H1 (cell line): ENCODE results near the gene PLCL1. TPM values are rescaled to one million over a fixed set of nuclear protein-coding genes. Genes with fewer than 3 reads are reported as not detected.

Source experiments
- CTCF ChIA-PET: fragments of 300-600 bp; sonication (Branson Sonifier 250); formaldehyde crosslinking; loops from one replicate; lab custom pipeline; 2021; ENCODE audit not compliant: partially characterized antibody; lab: Charles Lee
- POLR2A ChIA-PET: fragments of 300-600 bp; sonication (Branson Sonifier 250); formaldehyde crosslinking; loops from one replicate; lab custom pipeline; 2021; ENCODE audit warnings: inconsistent platforms; ENCODE audit not compliant: partially characterized antibody; lab: Charles Lee
- DNase-seq, 2 experiments: peaks; one replicate each; pipeline versions ENCODE4 v3.0.0 to v3.0.0-alpha.2; 2010 to 2022; ENCODE audit warnings: low spot score in 2 of 2, low read depth in 1 of 2, mixed read lengths in 1 of 2
- FAIRE-seq: peaks from 2 replicates; lab custom pipeline; 2011; peaks lifted over from hg19 to GRCh38; lab: Jason Lieb, UNC
- H2AFZ ChIP-seq: 2 replicates; pipeline ENCODE4 v1.8.1; 2012; ENCODE audit warnings: low read length, inconsistent platforms
- H2AK5ac ChIP-seq: 2 replicates; pipeline ENCODE4 v1.6.1; 2013; ENCODE audit warnings: low read depth, low read length
- H2BK120ac ChIP-seq: replicated peaks from 2 replicates; pipeline ENCODE3; 2013; ENCODE audit warnings: low read depth, low read length, inconsistent platforms
- H2BK12ac ChIP-seq: 2 replicates; pipeline ENCODE4 v1.6.1; 2013; ENCODE audit warnings: low read depth, low read length
- H2BK15ac ChIP-seq: 2 replicates; pipeline ENCODE4 v1.6.1; 2013; ENCODE audit warnings: low read length
- H2BK20ac ChIP-seq: 2 replicates; pipeline ENCODE4 v1.6.1; 2013; ENCODE audit warnings: low read length
- H2BK5ac ChIP-seq: 2 replicates; pipeline ENCODE4 v1.6.1; 2013; ENCODE audit warnings: low read depth, low read length
- H3K14ac ChIP-seq: 2 replicates; pipeline ENCODE4 v1.6.1; 2013; ENCODE audit warnings: inconsistent platforms; ENCODE audit not compliant: insufficient read length
- H3K18ac ChIP-seq: 2 replicates; pipeline ENCODE4 v1.6.1; 2013; ENCODE audit warnings: low read length; ENCODE audit errors: extremely low read depth
- H3K23ac ChIP-seq: 2 replicates; pipeline ENCODE4 v1.6.1; 2013; ENCODE audit warnings: inconsistent platforms; ENCODE audit not compliant: insufficient read length
- H3K23me2 ChIP-seq: 2 replicates; pipeline ENCODE4 v1.6.1; 2013; ENCODE audit warnings: low read depth, low read length
- H3K27ac ChIP-seq: 2 replicates; pipeline ENCODE4 v1.6.1; 2011; ENCODE audit warnings: low read depth, low read length, inconsistent platforms
- H3K27me3 ChIP-seq, 4 experiments: replicated peaks in 1 of 4; 1 replicate in 1 of 4; 2 replicates in 3 of 4; pipeline versions ENCODE4 v1.6.1 to v1.8.1; 2011 to 2013; ENCODE audit warnings: low read length in 3 of 4, mild to moderate bottlenecking in 3 of 4, inconsistent platforms in 2 of 4, mixed read lengths in 2 of 4, moderate library complexity in 1 of 4; ENCODE audit not compliant: control insufficient read depth in 3 of 4, insufficient read depth in 3 of 4; ENCODE audit errors: extremely low read depth in 1 of 4
- H3K36me3 ChIP-seq, 4 experiments: 2 replicates each; pipeline versions ENCODE4 v1.6.1 to v1.8.1; 2011 to 2013; ENCODE audit warnings: mild to moderate bottlenecking in 4 of 4, low read length in 3 of 4, moderate library complexity in 2 of 4, control low read depth in 1 of 4, inconsistent platforms in 1 of 4; ENCODE audit not compliant: insufficient read depth in 4 of 4, control insufficient read depth in 2 of 4
- H3K4ac ChIP-seq: replicated peaks from 2 replicates; pipeline ENCODE3; 2013; ENCODE audit warnings: low read length, low read depth, mixed read lengths, inconsistent platforms; ENCODE audit not compliant: insufficient read length
- H3K4me1 ChIP-seq, 4 experiments: replicated peaks in 1 of 4; 1 replicate in 1 of 4; 2 replicates in 3 of 4; pipeline versions ENCODE4 v1.6.1 to v1.8.1; 2011 to 2013; ENCODE audit warnings: low read length in 3 of 4, inconsistent platforms in 2 of 4, mixed read lengths in 1 of 4; ENCODE audit not compliant: insufficient read depth in 4 of 4, control insufficient read depth in 3 of 4
- H3K4me2 ChIP-seq, 2 experiments: 2 replicates each; pipeline versions ENCODE4 v1.6.1 to v1.8.1; 2011 to 2013; ENCODE audit warnings: low read depth in 2 of 2, low read length in 2 of 2, control low read depth in 1 of 2, inconsistent platforms in 1 of 2, mild to moderate bottlenecking in 1 of 2; ENCODE audit not compliant: insufficient read depth in 1 of 2
- H3K4me3 ChIP-seq, 4 experiments: fragments of 200-600, 300-600 bp in 1 of 4; sonication (generic), shearing (Covaris generic), sonication (Bioruptor Twin) in 1 of 4; 2 replicates each; pipeline versions ENCODE4 v1.5.1 to v1.8.1; 2011 to 2016; ENCODE audit warnings: low read length in 4 of 4, low read depth in 3 of 4, control low read depth in 2 of 4, inconsistent platforms in 2 of 4, mild to moderate bottlenecking in 2 of 4, mixed read lengths in 1 of 4, moderate library complexity in 1 of 4; ENCODE audit not compliant: insufficient read depth in 2 of 4; ENCODE audit errors: extremely low read depth in 1 of 4
- H3K56ac ChIP-seq: replicated peaks from 2 replicates; pipeline ENCODE3; 2013; ENCODE audit warnings: low read depth, mild to moderate bottlenecking, mixed read lengths, low read length, inconsistent platforms; ENCODE audit not compliant: insufficient read length
- H3K79me1 ChIP-seq: 2 replicates; pipeline ENCODE4 v1.6.1; 2013; ENCODE audit warnings: low read depth, low read length, control low read depth
- H3K79me2 ChIP-seq, 2 experiments: 2 replicates each; pipeline versions ENCODE4 v1.6.1 to v1.8.1; 2012 to 2013; ENCODE audit warnings: low read length in 2 of 2, mild to moderate bottlenecking in 2 of 2, inconsistent platforms in 1 of 2; ENCODE audit not compliant: insufficient read depth in 2 of 2, control insufficient read depth in 1 of 2
- H3K9ac ChIP-seq, 4 experiments: replicated peaks in 1 of 4; 1 replicate in 1 of 4; 2 replicates in 3 of 4; pipeline versions ENCODE4 v1.6.1 to v1.8.1; 2011 to 2013; ENCODE audit warnings: low read depth in 3 of 4, low read length in 3 of 4, control low read depth in 2 of 4, mild to moderate bottlenecking in 2 of 4, moderate library complexity in 2 of 4, inconsistent platforms in 1 of 4; ENCODE audit errors: extremely low read depth in 1 of 4
- H3K9me3 ChIP-seq, 2 experiments: 2 replicates each; pipeline versions ENCODE4 v1.6.1 to v1.8.1; 2012 to 2013; ENCODE audit warnings: mild to moderate bottlenecking in 2 of 2, moderate library complexity in 2 of 2, control low read depth in 1 of 2, inconsistent platforms in 1 of 2, low read depth in 1 of 2, low read length in 1 of 2, mixed read lengths in 1 of 2; ENCODE audit not compliant: insufficient read depth in 2 of 2
- H4K20me1 ChIP-seq, 2 experiments: replicated peaks in 1 of 2; 2 replicates each; pipeline versions ENCODE3 to v1.8.1; 2011 to 2013; ENCODE audit warnings: inconsistent platforms in 2 of 2, low read length in 2 of 2, mild to moderate bottlenecking in 1 of 2; ENCODE audit not compliant: insufficient read depth in 2 of 2, control insufficient read depth in 1 of 2
- H4K5ac ChIP-seq: 2 replicates; pipeline ENCODE4 v1.6.1; 2013; ENCODE audit warnings: low read length, low read depth, mixed read lengths, inconsistent platforms; ENCODE audit not compliant: insufficient read length
- H4K8ac ChIP-seq: 2 replicates; pipeline ENCODE4 v1.8.0; 2013; ENCODE audit warnings: mild to moderate bottlenecking, moderate library complexity, low read length, inconsistent platforms; ENCODE audit not compliant: insufficient read depth; ENCODE audit errors: extremely low read depth
- H4K91ac ChIP-seq: replicated peaks from 2 replicates; pipeline ENCODE3; 2013; ENCODE audit warnings: low read length, mixed read lengths, inconsistent platforms; ENCODE audit not compliant: insufficient read length
- FOSL1 ChIP-seq: IDR thresholded peaks from 2 replicates; pipeline ENCODE4 v1.6.1; 2011; ENCODE audit warnings: mild to moderate bottlenecking, low read depth, low read length, moderate library complexity; ENCODE audit not compliant: insufficient read depth
- TAF1 ChIP-seq: IDR thresholded peaks from 2 replicates; pipeline ENCODE4 v1.6.1; 2011; ENCODE audit warnings: mild to moderate bottlenecking, low read depth, low read length
- polyA plus RNA-seq, 7 experiments: library from polyadenylated mRNA; depleted of rRNA in 3 of 7; stranded (reverse) in 5 of 7; unstranded in 2 of 7; fragments of >200 nt in 5 of 7; fragments of 200-250 nt in 2 of 7; gene quantifications; 1 replicate in 5 of 7; 2 replicates in 1 of 7; 4 replicates in 1 of 7; pipeline versions ENCODE4 v1.2.1 to v1.2.3, GENCODE V29; 2011 to 2013; ENCODE audit warnings: missing spikeins in 2 of 7, mixed read lengths in 2 of 7
- total RNA-seq: library from RNA; stranded (reverse); fragmentation: NEBNext Ultra II Directional; extraction: Animal tissue kit (Norgen Biotek cat#: 25700); gene quantifications from 2 replicates; pipeline ENCODE4 v1.2.1, GENCODE V29; 2021
- TF ChIP-seq, protein P1 (sequence below): IDR thresholded peaks from 2 replicates; pipeline ENCODE4 v1.6.1; 2012; ENCODE audit warnings: low read length, inconsistent platforms

The PLCL1 gene
- total and polyA plus RNA-seq, 2 of the 8 experiments (the other 6 are each of a cell fraction or from before 2014, with no cell fraction given): not detected

DNA sequence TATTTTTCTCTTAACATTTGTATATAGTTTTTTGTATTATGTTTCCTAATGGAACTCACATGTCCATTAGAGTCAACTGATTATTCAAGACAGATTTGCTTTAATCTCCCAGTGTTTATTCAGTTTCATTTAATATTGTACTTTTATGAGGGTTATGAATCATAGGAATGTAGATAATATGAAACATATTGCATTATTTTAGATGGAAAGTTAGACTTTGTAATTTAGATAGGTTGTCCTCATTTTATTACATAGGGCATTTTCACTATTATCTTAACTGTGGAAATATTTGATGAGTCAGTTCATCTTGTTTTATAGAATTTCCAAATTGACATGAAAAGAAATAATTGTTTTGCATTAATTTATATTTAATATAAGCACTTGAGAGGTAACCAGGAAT is 240.8 kb downstream of the PLCL1 start:
- Histone ChIP-seq H3K27me3 (no peaks in the 10 kb centered on the region), H3K4ac (no peak overlapping the region), H4K20me1 (no peaks in the 10 kb centered on the region), H3K27ac (no peak overlapping the region), H4K5ac (no peak overlapping the region), H2AFZ (no peak overlapping the region), H3K4me2 (no peak overlapping the region), H3K14ac (no peak overlapping the region), H3K56ac (no peak overlapping the region), H2BK15ac (no peak overlapping the region), H2BK12ac (no peak overlapping the region), H3K4me3 (no peak overlapping the region), H4K91ac (no peak overlapping the region), H3K23me2 (no peaks in the 10 kb centered on the region), H3K23ac (no peak overlapping the region), H4K8ac (no peak overlapping the region), H2BK5ac (no peak overlapping the region), H3K4me1 (no peaks in the 10 kb centered on the region; a peak in 1 of 7 replicates), H3K79me1 (no peaks in the 10 kb centered on the region), H3K9me3 (no peaks in the 10 kb centered on the region)
- FAIRE-seq: no peak
- POLR2A ChIA-PET: no interaction called here
- TF ChIP-seq, protein P1, sequence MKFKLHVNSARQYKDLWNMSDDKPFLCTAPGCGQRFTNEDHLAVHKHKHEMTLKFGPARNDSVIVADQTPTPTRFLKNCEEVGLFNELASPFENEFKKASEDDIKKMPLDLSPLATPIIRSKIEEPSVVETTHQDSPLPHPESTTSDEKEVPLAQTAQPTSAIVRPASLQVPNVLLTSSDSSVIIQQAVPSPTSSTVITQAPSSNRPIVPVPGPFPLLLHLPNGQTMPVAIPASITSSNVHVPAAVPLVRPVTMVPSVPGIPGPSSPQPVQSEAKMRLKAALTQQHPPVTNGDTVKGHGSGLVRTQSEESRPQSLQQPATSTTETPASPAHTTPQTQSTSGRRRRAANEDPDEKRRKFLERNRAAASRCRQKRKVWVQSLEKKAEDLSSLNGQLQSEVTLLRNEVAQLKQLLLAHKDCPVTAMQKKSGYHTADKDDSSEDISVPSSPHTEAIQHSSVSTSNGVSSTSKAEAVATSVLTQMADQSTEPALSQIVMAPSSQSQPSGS: no peak
- no peak for TF ChIP-seq FOSL1
- TF ChIP-seq TAF1: no peak
- TF ChIP-seq, all 59 proteins: peak for 0
- Histone ChIP-seq H3K79me2 (no peaks in the 10 kb centered on the region), H3K18ac (no peak overlapping the region), H2BK120ac (no peak overlapping the region), H2AK5ac (no peak overlapping the region), H2BK20ac (no peak overlapping the region), H3K9ac (no peak overlapping the region), H3K36me3 (no peaks in the 10 kb centered on the region)
- no peak for DNase-seq
- CTCF ChIA-PET: no interaction called here
